ENCODE results near the gene CDO1.

Gene CDO1

DNA sequence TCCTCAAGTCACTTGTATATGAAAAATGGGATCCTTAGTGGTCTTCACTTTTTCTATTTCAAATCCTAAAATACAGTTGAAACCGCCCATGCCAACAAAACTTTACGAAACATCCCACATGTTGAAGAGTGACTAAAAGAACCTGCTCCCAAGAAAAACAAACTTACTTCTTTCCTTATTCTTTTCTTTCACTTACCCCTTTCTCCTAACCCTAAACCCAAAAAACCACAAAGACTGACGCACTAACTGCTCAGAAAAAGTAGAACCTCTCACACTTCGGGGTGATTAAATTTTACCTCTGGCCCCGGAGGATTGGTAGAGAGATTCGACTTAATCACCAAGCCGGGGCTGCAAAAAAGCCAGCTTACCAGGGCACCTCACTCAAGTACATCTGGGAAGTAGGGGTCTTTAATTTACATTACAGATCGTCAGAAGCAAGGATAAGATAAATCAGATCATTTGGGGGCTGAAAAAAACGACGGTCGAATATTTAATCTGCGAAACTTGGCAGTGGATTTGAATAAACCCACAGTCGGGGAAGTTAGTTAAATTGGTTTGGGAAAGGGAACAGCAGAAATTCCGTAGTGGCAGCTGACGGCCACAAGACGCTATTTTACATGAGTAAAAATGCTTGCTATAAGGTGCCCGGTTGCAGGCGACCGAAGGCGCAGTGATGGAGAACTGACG lies 1.3 kb downstream of the CDO1 start:
- TF ChIP-seq, protein P1, sequence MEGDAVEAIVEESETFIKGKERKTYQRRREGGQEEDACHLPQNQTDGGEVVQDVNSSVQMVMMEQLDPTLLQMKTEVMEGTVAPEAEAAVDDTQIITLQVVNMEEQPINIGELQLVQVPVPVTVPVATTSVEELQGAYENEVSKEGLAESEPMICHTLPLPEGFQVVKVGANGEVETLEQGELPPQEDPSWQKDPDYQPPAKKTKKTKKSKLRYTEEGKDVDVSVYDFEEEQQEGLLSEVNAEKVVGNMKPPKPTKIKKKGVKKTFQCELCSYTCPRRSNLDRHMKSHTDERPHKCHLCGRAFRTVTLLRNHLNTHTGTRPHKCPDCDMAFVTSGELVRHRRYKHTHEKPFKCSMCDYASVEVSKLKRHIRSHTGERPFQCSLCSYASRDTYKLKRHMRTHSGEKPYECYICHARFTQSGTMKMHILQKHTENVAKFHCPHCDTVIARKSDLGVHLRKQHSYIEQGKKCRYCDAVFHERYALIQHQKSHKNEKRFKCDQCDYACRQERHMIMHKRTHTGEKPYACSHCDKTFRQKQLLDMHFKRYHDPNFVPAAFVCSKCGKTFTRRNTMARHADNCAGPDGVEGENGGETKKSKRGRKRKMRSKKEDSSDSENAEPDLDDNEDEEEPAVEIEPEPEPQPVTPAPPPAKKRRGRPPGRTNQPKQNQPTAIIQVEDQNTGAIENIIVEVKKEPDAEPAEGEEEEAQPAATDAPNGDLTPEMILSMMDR (IDR thresholded peaks at IDR 0.05; ENCODE audit: insufficient read depth, low read length), result no peak
- TF ChIP-seq GABPA (IDR thresholded peaks at IDR 0.05; ENCODE audit: low read depth) (no peak), POLR2AphosphoS5 (IDR thresholded peaks at IDR 0.05; ENCODE audit: low read depth) (no peak), SPI1 (IDR thresholded peaks at IDR 0.05; ENCODE audit: borderline replicate concordance, low read depth) (no peak)
- TF ChIP-seq, protein P2, sequence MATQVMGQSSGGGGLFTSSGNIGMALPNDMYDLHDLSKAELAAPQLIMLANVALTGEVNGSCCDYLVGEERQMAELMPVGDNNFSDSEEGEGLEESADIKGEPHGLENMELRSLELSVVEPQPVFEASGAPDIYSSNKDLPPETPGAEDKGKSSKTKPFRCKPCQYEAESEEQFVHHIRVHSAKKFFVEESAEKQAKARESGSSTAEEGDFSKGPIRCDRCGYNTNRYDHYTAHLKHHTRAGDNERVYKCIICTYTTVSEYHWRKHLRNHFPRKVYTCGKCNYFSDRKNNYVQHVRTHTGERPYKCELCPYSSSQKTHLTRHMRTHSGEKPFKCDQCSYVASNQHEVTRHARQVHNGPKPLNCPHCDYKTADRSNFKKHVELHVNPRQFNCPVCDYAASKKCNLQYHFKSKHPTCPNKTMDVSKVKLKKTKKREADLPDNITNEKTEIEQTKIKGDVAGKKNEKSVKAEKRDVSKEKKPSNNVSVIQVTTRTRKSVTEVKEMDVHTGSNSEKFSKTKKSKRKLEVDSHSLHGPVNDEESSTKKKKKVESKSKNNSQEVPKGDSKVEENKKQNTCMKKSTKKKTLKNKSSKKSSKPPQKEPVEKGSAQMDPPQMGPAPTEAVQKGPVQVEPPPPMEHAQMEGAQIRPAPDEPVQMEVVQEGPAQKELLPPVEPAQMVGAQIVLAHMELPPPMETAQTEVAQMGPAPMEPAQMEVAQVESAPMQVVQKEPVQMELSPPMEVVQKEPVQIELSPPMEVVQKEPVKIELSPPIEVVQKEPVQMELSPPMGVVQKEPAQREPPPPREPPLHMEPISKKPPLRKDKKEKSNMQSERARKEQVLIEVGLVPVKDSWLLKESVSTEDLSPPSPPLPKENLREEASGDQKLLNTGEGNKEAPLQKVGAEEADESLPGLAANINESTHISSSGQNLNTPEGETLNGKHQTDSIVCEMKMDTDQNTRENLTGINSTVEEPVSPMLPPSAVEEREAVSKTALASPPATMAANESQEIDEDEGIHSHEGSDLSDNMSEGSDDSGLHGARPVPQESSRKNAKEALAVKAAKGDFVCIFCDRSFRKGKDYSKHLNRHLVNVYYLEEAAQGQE (IDR thresholded peaks at IDR 0.05; ENCODE audit: insufficient replicate concordance, low read depth), result no peak
- Histone ChIP-seq H3K27me3 (ENCODE audit: insufficient read depth, poor library complexity, severe bottlenecking) (no peaks in the 10 kb centered on the region), H3K4me3 (replicated peaks; ENCODE audit: insufficient read depth, low read length) (no peak overlapping the region), H3K27ac (replicated peaks) (no peak overlapping the region)
- DNase-seq (ENCODE audit: low read depth in 1 of 2, low spot score in 1 of 2), result no peak

DNA sequence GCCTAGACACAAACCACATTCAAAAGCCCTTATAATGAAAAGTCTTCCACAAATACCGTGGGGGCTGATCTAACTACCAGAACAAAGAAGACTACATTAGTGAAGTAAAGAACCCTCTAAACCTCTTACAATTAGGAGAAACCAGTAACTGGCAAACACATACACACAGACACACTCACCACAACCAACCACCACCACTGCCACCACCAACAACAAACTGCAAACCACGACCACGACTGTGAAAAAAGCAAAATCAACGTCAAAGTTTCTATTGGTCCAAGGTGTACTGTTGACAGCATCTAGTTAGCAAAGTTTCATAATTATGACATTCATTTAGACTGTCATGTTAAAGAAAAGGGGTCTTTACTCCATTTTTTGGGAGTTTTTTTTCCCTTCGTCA lies 2.7 kb downstream of the CDO1 start:
- TF ChIP-seq, protein P2 (IDR thresholded peaks at IDR 0.05; ENCODE audit: insufficient replicate concordance, low read depth), result no peak
- TF ChIP-seq SPI1 (IDR thresholded peaks at IDR 0.05; ENCODE audit: borderline replicate concordance, low read depth) (no peak), GABPA (IDR thresholded peaks at IDR 0.05; ENCODE audit: low read depth) (no peak), POLR2AphosphoS5 (IDR thresholded peaks at IDR 0.05; ENCODE audit: low read depth) (no peak)
- TF ChIP-seq, protein P1 (IDR thresholded peaks at IDR 0.05; ENCODE audit: insufficient read depth, low read length), result no peak
- no peak for DNase-seq (ENCODE audit: low read depth in 1 of 2, low spot score in 1 of 2)
- H3K4me3 ChIP-seq (replicated peaks; ENCODE audit: insufficient read depth, low read length), result no peak overlapping the region
- H3K27me3 ChIP-seq (ENCODE audit: insufficient read depth, poor library complexity, severe bottlenecking), result no peaks in the 10 kb centered on the region
- no peak overlapping the region for H3K27ac ChIP-seq (replicated peaks)

DNA sequence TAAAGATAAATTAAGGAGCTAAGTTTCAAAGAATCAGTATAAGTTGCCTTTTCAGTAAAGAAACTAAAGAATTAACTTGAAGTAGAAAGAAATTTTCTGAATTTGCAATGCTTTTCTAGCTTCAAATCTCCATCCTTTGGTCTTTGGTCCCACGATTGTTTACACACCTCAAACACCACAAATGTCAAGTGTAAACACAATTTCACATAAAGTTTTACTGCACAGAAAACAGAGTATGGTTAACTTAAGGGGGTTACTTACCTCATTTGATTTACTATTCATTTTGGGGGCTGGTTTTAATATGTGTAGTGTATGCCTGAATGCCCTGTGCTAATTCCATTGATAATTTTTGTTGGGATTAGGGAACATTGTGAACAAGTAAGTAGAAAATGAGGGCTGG lies 4.1 kb downstream of the CDO1 start:
- H3K27ac ChIP-seq (replicated peaks), result no peak overlapping the region
- H3K4me3 ChIP-seq (replicated peaks; ENCODE audit: insufficient read depth, low read length), result no peak overlapping the region
- no peak for DNase-seq (ENCODE audit: low read depth in 1 of 2, low spot score in 1 of 2)
- TF ChIP-seq SPI1 (IDR thresholded peaks at IDR 0.05; ENCODE audit: borderline replicate concordance, low read depth) (no peak), POLR2AphosphoS5 (IDR thresholded peaks at IDR 0.05; ENCODE audit: low read depth) (no peak), GABPA (IDR thresholded peaks at IDR 0.05; ENCODE audit: low read depth) (no peak)
- TF ChIP-seq, protein P2 (IDR thresholded peaks at IDR 0.05; ENCODE audit: insufficient replicate concordance, low read depth), result no peak
- TF ChIP-seq, protein P1 (IDR thresholded peaks at IDR 0.05; ENCODE audit: insufficient read depth, low read length), result no peak
- H3K27me3 ChIP-seq (ENCODE audit: insufficient read depth, poor library complexity, severe bottlenecking), result no peaks in the 10 kb centered on the region

All from HL-60 (cell line).